GM13976 (cell line): ENCODE data around the gene COX5B.
"Not testable (repeated sequence)": the region's sequence is repeated elsewhere in the genome, so short reads cannot be mapped to it uniquely, and the experiment has no call there.

Experiments
- DNase-seq: peaks from one replicate; pipeline ENCODE4 v3.0.0; 2012; ENCODE audit warnings: low spot score
- in situ Hi-C: fragments of 300-500 bp; cut with MboI; formaldehyde crosslinking; loops from one replicate; pipeline ENCODE4 v1.12.0; 2022; ENCODE audit warnings: low sequenced_read_pairs, mixed read lengths, inconsistent platforms; ENCODE audit not compliant: unreplicated experiment
- TF ChIP-seq, protein P1 (sequence below): IDR thresholded peaks from 2 replicates; pipeline ENCODE4 v1.5.1; 2012; ENCODE audit warnings: borderline replicate concordance, mild to moderate bottlenecking; ENCODE audit not compliant: insufficient read depth; ENCODE audit errors: extremely low read depth, missing control alignments, control extremely low read depth

Gene COX5B

DNA sequence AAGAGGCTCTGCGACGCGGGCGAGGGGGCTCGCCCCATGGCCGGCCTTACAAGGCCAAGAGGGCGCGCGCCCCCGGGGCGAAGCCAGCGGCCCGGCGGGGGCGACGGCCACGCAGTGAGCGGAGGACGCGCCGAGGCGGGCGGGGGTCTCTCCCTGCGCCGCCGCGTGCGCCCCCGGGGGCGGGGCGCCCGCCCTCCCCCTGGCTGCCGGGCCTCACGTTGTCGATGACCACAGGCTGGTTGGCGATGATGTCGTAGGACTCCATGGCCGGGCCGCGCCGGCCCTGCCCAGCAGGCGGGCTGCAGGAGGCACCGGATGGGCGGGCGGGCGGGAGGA lies 17.7 kb downstream of the COX5B start:
- TF ChIP-seq, protein P1, sequence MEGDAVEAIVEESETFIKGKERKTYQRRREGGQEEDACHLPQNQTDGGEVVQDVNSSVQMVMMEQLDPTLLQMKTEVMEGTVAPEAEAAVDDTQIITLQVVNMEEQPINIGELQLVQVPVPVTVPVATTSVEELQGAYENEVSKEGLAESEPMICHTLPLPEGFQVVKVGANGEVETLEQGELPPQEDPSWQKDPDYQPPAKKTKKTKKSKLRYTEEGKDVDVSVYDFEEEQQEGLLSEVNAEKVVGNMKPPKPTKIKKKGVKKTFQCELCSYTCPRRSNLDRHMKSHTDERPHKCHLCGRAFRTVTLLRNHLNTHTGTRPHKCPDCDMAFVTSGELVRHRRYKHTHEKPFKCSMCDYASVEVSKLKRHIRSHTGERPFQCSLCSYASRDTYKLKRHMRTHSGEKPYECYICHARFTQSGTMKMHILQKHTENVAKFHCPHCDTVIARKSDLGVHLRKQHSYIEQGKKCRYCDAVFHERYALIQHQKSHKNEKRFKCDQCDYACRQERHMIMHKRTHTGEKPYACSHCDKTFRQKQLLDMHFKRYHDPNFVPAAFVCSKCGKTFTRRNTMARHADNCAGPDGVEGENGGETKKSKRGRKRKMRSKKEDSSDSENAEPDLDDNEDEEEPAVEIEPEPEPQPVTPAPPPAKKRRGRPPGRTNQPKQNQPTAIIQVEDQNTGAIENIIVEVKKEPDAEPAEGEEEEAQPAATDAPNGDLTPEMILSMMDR: no peak
- in situ Hi-C loops: no loop called here
- no peak for DNase-seq

DNA sequence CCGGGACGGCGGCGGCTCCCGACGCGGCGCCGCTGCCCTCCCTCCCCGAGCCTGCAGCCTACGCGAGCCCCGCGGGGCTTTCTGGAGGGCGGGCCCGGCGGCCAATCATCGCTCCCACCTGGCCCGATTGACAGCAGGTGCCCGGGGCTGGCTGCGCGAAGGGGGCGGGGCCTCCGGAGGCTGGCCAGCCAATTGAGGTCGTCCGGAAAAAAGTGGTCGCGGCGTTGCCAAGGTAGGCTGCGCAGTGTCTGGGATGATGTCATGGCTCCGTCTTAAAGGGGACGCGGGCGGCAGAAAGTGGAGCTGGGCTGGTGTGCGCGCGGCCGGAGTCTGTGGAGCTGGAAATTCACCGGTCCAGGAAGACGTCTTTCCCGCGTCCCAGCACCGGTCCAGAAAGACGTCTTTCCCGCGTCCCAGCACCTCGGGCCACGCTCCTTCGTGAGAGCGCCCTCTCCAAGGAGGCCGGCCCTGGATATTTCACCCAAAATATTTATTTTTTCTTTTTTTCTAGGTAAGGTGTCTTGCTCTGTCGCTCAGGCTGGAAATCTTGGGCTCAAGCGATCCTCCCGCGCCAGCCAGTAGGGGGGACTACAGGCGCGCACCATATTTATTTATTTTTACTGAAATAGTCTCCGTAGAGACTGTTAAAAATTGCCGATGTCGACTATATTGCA lies 18.2 kb downstream of the COX5B start, which contains the start of gene ACTR1B:
Gene ACTR1B, minus strand, starts transcription at position 83 of the 674 bp plus-strand sequence. CDS start 154 bp downstream, outside the sequence.
- in situ Hi-C loops: no loop called here
- DNase-seq: peak; percentile 98
- TF ChIP-seq, protein P1: peak; percentile 8

DNA sequence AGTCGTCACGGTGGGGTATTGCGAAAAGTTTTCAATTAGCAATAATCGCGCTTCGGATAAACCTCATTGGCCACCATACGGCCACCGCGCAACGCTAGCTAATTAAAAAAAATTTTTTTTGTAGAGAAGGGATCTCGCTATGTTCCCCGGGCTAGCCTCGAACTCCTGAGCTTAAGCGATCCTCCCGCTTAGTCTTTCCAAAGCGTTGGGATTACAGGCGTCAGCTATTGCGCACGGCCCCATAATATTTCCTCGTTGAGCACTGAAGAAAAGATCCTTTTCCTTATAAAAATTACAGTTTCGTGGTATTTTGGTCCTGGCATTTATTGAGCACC lies 18.7 kb downstream of the COX5B start:
- DNase-seq: no peak
- TF ChIP-seq, protein P1: no peak
- in situ Hi-C loops: no loop called here

DNA sequence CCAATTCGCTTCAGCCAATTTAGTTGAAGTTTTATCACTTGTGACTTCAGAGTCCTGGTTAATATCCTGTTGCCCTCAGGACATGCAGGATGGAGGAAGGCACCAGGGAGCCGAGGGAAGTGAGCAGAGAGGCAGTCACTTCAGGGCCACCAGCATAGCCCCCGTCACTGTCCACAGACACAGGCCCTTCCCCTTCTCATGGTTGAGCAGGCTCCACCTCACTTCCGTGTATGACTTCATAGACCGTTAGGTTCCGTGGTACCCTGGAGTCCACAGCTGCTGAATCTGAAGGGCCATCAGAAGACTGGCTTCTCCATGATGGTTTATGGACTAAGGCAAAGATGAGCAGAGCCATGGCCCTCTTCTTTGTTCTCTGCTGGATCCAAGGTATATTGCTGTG lies 23.6 kb downstream of the COX5B start, which contains the start of gene C2orf92:
Gene C2orf92, plus strand, starts transcription at position 266 of the 400 bp plus-strand sequence. Its CDS starts 76 bp downstream, at position 342.
- TF ChIP-seq, protein P1: no peak
- in situ Hi-C loops: no loop called here
- no peak for DNase-seq

DNA sequence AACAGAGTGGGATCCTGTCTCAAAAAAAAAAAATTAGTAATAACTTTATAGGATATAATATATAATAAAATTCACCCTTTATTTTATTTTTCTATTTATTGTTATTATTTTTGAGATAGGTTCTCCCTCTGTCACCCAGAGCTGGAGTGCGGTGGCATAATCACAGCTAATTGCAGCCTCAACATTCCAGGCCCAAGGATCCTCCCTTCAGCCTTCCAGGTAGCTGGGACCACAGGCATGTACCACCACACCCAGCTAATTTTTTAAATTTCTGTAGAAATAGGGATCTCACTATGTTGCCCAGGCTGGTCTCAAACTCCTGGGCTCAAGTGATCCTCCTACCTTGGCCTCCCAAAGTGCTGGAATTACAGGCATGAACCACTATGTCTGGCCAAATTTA lies 24.6 kb downstream of the COX5B start:
- in situ Hi-C loops: no loop called here
- no peak for DNase-seq
- TF ChIP-seq, protein P1: no peak

DNA sequence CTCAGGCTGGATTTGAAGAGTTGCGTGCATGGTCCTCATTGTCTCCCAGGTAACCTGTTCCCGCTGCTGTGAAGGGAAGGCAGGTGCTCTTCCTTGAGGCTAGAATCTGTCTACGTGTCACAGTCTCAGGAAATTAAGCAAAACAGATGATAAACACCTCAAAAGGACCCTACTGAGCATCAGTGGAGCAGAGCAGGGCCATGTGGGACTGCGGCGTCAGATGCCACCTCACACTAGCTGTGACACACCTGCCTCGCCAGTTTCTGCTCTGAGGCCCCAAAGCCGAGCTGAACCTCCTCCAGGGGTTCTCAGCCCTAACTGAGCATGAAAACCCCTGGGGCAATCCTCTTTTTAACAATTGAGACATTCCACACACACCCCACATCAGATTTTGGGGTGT lies 25.7 kb downstream of the COX5B start:
- TF ChIP-seq, protein P1: no peak
- no peak for DNase-seq
- in situ Hi-C loops: no loop called here

DNA sequence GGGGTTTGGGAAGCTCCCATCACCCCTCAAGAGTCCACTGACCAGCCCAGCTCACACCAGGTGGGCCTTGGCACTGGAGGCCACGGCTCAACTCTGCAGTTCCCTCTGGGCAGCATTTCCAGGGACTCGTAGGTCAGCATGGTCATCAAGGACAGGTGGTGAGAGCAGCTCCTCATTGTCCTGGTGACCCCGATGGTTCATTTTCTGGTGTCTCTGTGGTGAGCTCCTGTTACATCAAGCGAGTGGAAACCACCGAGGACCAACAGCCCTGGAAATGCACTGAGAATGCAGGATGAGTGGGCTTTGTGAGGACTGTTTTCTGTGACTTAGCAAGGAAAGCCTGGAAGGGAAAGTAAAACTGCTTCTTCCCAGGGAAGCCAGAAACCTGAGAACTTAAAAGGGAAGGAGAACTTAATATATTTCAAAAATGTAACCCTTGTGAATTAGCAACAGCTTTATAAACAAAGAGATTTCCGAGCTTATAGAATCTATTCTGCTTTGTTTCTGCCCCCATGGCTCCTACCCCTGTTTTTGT lies 26.8 kb downstream of the COX5B start:
- DNase-seq, in situ Hi-C loops: not testable (repeated sequence)
